Measurements from ENCODE around the gene RBMS1. TPM values are rescaled to one million over a fixed set of nuclear protein-coding genes. Genes with fewer than 3 reads are reported as not detected.

The RBMS1 gene
- total RNA-seq, 4 donors from 2014 or later, result 133 to 180 (median 139) TPM

DNA sequence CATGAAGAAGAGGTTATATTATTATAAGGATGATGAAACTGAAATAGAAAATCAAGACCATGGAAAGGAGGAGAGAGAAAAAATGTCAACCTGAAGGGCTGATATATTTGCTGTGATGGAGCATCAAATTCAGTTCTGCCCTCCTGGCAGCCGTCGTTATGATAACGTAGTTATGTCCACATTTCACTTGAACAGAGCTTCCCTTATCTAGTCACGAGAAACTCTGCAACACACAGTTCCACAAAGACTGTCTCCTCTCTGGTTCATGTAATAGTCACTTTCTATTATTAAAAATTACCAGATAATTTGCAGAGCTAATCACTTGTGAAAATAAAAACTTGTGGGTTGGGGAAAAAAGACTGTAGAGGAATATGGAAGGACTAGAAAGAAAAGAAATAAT is 19.5 kb upstream of the RBMS1 start:
- no peak for ATAC-seq (ENCODE audit: low FRiP score)
- DNase-seq (ENCODE audit: low spot score), result no peak
- TF ChIP-seq, protein P1, sequence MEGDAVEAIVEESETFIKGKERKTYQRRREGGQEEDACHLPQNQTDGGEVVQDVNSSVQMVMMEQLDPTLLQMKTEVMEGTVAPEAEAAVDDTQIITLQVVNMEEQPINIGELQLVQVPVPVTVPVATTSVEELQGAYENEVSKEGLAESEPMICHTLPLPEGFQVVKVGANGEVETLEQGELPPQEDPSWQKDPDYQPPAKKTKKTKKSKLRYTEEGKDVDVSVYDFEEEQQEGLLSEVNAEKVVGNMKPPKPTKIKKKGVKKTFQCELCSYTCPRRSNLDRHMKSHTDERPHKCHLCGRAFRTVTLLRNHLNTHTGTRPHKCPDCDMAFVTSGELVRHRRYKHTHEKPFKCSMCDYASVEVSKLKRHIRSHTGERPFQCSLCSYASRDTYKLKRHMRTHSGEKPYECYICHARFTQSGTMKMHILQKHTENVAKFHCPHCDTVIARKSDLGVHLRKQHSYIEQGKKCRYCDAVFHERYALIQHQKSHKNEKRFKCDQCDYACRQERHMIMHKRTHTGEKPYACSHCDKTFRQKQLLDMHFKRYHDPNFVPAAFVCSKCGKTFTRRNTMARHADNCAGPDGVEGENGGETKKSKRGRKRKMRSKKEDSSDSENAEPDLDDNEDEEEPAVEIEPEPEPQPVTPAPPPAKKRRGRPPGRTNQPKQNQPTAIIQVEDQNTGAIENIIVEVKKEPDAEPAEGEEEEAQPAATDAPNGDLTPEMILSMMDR (IDR thresholded peaks at IDR 0.05), result no peak

DNA sequence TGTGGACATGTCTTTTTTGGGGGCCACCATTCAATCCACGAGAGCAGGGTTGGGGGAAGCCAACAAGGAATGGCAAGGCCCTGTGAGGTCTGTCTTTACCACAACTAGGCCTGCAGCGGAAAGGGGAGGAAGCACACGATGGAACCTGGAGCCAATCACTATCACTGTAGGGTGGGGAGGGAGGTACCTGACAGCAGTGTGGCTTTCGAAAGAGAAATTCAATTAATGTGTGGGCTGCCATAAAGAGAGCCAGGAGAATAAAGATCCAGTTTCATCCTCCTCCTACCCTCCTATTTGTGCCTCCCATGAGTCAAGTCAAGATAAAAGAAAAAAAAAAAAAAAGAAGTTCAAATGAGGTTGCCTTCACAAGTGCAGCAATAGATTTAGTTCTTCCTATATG is 18.9 kb upstream of the RBMS1 start:
- no peak for DNase-seq (ENCODE audit: low spot score)
- no peak for ATAC-seq (ENCODE audit: low FRiP score)
- TF ChIP-seq, protein P1 (IDR thresholded peaks at IDR 0.05), result no peak

DNA sequence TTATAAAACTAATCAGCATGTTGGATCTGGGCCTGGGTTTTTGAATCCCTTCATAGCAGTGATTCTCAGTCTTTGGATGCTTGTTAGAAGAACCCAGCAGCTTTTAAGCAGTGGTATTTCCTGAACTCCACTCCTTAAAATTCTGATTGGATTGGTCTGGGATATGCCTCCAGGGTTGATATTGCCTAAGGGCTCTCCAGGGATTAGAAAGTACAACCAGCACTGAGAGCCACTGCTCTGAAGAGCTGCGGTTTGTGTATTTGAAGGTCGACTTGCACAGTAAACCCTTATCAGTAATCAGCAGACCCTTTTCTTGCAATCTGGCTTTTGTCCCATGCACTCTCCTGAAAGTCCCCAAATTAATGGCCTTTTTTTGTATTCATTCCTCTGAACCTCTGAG is 17.0 kb upstream of the RBMS1 start:
- no peak for ATAC-seq (ENCODE audit: low FRiP score)
- TF ChIP-seq, protein P1 (IDR thresholded peaks at IDR 0.05), result no peak
- DNase-seq (ENCODE audit: low spot score), result no peak

DNA sequence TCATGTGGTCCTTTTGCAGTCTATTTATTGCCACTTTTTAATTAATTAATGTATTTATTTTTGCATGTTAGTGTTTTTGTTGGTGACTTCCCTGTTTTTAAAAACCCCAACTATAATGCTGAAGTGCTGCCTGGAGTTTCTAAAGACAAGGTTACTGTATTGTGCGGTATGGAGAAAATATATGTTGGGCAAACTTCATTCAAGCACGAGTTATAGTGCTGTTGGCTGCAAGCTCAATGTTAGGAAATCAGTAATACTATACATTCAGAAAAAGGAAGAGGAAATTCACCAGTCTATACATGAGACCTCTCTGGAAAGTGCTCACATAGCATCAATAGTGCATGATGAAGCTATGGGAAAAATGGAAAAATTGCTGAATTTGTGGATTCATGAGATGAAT is 15.4 kb upstream of the RBMS1 start:
- TF ChIP-seq, protein P1 (IDR thresholded peaks at IDR 0.05), result no peak
- ATAC-seq (ENCODE audit: low FRiP score) (no peak), DNase-seq (ENCODE audit: low spot score) (no peak)

DNA sequence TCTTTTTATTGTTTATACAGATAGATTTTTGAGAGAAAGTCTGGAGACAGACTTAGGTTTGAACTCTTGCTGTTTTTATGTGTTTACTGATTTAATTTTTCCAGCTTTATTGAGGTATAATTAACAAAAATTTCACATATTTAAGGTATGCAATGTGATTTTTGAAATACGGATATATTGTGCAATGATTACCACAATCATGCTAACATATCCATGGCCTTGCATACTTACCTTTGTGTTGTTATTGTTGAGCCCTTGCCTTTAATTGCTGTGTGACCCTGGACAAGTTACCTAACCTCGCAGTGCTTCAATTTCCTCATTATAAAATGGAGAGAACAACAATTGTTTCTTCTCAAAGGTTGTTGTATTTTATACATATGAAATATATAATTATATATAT is 13.9 kb upstream of the RBMS1 start:
- no peak for ATAC-seq (ENCODE audit: low FRiP score)
- DNase-seq (ENCODE audit: low spot score), result no peak
- TF ChIP-seq, protein P1 (IDR thresholded peaks at IDR 0.05), result no peak

DNA sequence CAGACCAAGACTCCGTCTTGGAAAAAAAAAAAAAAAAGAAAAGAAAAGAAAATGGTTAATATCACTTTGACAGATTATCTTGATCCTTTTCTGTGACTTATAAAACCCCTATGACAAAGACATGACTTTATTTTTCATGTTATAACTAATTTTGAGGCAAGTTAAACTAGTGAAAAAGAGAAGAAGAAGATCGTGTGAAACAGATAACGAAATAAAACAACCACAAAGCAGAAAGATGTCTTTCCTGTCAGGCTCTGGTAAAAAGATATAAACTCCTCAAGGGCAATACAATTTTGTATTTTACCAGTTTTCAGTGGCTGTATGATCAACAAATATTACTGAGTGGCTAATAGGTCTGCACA is 13.4 kb upstream of the RBMS1 start:
- no peak for ATAC-seq (ENCODE audit: low FRiP score)
- TF ChIP-seq, protein P1 (IDR thresholded peaks at IDR 0.05), result no peak
- DNase-seq (ENCODE audit: low spot score), result no peak

DNA sequence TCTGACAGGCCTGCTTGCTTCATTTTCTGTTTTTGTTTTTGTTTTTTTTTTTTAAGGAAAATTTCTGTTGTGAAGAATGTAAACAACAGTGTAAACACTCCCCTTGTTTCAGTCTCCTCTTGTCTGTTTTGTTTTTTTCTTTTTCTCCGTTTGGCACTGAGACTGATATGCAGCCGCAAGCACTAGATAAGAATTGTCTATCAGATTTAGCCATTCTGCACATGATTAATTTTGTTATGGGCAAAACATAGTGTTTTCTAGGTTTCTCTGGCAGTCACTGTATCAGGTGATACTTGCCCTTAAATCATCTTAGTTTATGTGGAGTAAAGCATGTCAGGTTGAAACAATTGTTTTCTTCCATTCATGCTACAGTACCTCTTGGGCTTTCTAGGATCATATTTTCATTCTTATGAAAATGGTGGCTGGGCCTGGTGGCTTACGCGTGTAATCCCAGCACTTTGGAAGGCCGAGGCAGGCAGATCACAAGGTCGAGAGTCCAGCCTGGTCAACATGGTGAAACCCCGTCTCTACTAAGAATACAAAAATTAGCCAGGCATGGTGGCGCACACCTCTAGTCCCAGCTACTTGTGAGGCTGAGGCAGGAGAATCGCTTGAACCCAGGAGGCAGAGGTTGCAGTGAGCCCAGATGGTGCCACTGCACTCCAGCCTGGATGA is 12.9 kb upstream of the RBMS1 start:
- DNase-seq (ENCODE audit: low spot score), result no peak
- TF ChIP-seq, protein P1 (IDR thresholded peaks at IDR 0.05), result no peak
- ATAC-seq (ENCODE audit: low FRiP score), result no peak

Measured in omental fat pad (tissue), 4 donors.